ENCODE measurements around the gene ATP8A1.

The ATP8A1 gene

GRCh38 chr4:42512226-42512625 lies 144.7 kb downstream of the ATP8A1 start:
- no peaks in the 10 kb centered on the region for H3K9me3 ChIP-seq (ENCODE audit: severe bottlenecking)
- H3K36me3 ChIP-seq, result no peaks in the 10 kb centered on the region; the same call in 1 of the 2 replicates
- no peak overlapping the region for H3K27ac ChIP-seq
- H3K27me3 ChIP-seq (ENCODE audit: insufficient read depth, low read depth, severe bottlenecking), result no peaks in the 10 kb centered on the region
- no peak for DNase-seq
- H3K4me3 ChIP-seq (ENCODE audit: low read depth, low read length), result no peak overlapping the region
- TF ChIP-seq, protein P1, sequence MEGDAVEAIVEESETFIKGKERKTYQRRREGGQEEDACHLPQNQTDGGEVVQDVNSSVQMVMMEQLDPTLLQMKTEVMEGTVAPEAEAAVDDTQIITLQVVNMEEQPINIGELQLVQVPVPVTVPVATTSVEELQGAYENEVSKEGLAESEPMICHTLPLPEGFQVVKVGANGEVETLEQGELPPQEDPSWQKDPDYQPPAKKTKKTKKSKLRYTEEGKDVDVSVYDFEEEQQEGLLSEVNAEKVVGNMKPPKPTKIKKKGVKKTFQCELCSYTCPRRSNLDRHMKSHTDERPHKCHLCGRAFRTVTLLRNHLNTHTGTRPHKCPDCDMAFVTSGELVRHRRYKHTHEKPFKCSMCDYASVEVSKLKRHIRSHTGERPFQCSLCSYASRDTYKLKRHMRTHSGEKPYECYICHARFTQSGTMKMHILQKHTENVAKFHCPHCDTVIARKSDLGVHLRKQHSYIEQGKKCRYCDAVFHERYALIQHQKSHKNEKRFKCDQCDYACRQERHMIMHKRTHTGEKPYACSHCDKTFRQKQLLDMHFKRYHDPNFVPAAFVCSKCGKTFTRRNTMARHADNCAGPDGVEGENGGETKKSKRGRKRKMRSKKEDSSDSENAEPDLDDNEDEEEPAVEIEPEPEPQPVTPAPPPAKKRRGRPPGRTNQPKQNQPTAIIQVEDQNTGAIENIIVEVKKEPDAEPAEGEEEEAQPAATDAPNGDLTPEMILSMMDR (IDR thresholded peaks at IDR 0.05; ENCODE audit: low read depth, low read length), result no peak

DNA sequence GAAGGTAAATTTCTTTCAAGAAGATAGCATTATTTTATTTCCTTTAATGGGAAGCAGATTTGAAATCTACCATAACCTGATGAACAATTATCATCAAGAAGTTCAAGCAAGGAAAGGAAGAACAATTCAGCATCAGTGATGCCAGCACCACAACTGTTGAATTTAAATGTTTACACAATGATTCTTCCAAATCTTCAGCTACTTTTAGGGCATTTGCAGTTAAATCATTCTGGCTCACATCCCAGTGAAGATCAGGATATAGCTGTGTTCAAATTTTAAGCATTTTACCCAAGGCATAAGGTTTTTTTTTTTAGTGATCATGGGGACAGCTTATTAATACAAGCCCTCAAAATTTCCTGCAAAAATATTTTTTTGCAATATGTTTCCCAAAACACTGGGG lies 146.7 kb downstream of the ATP8A1 start:
- Histone ChIP-seq H3K36me3 (peaks cover 16% of the 10 kb centered on the region), H3K9me3 (ENCODE audit: severe bottlenecking) (no peaks in the 10 kb centered on the region), H3K4me3 (ENCODE audit: low read depth, low read length) (no peak overlapping the region), H3K27me3 (ENCODE audit: insufficient read depth, low read depth, severe bottlenecking) (no peaks in the 10 kb centered on the region), H3K27ac (no peak overlapping the region)
- TF ChIP-seq, protein P1 (IDR thresholded peaks at IDR 0.05; ENCODE audit: low read depth, low read length), result no peak
- DNase-seq, result no peak

- TF ChIP-seq, protein P1 (IDR thresholded peaks at IDR 0.05; ENCODE audit: low read depth, low read length), result no peak
- Histone ChIP-seq H3K27me3 (ENCODE audit: insufficient read depth, low read depth, severe bottlenecking) (no peaks in the 10 kb centered on the region), H3K4me3 (ENCODE audit: low read depth, low read length) (no peak overlapping the region), H3K27ac (no peak overlapping the region; the same call in 1 of the 2 replicates), H3K36me3 (peaks cover 16% of the 10 kb centered on the region), H3K9me3 (ENCODE audit: severe bottlenecking) (no peaks in the 10 kb centered on the region)
- DNase-seq, result peak; percentile 42
Measured at GRCh38 chr4:42501624-42502401, 155.1 kb downstream of the ATP8A1 start.

DNA sequence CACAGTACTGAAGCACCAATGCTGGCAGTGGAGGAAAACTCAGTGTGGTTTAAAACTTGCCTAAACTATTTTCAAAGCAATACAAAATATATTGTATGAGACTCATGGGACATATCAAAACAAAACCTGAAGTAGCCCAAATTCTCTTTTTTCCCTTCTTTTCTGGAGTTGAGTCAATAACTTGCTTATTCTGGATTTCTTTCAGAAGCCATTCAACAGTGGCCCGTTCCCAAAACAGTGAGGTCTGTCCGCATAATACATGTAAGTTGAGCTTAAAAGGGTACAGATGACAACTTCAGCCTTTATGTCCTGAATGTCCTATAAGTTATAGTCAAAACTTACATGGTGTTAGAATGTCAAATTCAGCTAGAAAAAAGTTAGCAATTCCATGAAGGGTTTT lies 158.9 kb downstream of the ATP8A1 start:
- 0 out of 2 replicates have a peak, but pooled peaks cover 3% of the 10 kb centered on the region for H3K36me3 ChIP-seq
- no peak overlapping the region for H3K27ac ChIP-seq
- no peaks in the 10 kb centered on the region for H3K9me3 ChIP-seq (ENCODE audit: severe bottlenecking)
- no peak overlapping the region for H3K4me3 ChIP-seq (ENCODE audit: low read depth, low read length)
- TF ChIP-seq, protein P1 (IDR thresholded peaks at IDR 0.05; ENCODE audit: low read depth, low read length), result no peak
- DNase-seq, result no peak
- H3K27me3 ChIP-seq (ENCODE audit: insufficient read depth, low read depth, severe bottlenecking), result no peaks in the 10 kb centered on the region

DNA sequence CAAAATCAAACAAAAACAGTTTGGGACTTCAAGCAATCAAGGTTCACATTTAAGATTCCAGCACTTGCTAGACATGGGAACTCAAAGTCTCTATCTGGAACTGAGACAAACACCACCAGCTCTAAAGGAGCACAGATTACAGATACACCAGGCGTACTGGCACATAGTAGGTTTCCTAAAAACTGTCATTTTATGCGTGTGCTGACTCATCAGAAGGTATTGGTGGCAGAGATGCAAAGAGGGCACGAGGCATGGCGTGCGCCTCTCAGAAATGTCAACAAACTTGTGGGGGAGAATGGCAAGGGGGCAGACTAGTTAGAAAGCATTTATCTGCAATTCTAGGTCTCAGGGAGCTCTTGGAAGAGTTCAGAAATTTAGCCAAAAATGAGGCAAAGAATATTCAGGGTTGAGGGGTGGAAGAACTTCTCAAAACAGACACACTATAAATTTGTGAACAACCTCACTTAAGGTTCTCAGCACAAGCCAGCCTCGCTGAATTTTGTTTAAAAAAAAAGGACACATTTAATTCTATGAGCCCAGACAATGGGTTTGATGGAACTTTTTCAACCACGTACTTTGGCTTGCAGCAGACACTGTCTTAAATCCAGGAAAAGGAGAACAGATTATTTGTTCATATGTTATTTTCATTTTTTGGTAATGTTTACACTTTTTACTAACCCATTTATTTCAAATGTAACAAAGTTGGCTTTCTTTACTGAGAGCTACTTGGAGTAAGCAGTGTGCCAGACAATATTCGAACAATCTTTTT lies 159.6 kb downstream of the ATP8A1 start:
- no peaks in the 10 kb centered on the region for H3K9me3 ChIP-seq (ENCODE audit: severe bottlenecking)
- TF ChIP-seq, protein P1 (IDR thresholded peaks at IDR 0.05; ENCODE audit: low read depth, low read length), result no peak
- H3K36me3 ChIP-seq, result 0 out of 2 replicates have a peak, but pooled peaks cover 3% of the 10 kb centered on the region
- no peak overlapping the region for H3K4me3 ChIP-seq (ENCODE audit: low read depth, low read length)
- no peaks in the 10 kb centered on the region for H3K27me3 ChIP-seq (ENCODE audit: insufficient read depth, low read depth, severe bottlenecking)
- no peak for DNase-seq
- H3K27ac ChIP-seq, result no peak overlapping the region

Measured in WERI-Rb-1 (cell line).